ENCODE results near the gene PPP1R12A.

PPP1R12A gene

DNA sequence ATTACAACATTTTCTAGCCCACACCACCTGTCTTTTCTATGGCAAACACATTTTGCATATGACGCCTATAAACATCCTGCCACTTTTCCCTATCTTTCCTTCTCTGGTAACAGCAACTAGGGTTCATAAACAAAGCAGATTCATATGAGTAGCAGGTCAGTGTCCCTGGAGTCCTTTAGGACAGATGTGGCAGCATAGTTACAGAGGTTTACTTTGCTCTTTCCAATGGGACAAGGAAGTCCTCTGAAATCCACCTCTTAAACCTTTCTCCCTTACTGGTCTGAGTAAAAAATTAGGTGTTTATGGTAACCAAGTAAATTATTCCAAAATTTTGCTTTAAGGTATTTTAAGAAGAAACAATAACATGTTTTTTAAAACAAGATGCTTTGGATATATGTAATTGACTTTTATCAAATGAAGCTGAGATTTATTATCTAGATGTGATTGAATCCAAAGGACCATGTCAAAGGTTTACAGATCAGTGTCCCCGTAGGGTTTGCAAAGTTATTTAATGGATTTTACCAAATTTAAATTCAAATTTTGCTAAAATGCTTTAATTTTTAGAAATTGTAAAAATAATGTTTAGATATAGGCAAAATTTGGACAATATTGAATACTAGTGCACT is 164.9 kb downstream of the PPP1R12A start:
- DNase-seq (no peak), ATAC-seq (replicated peaks) (no peak)
- Mint-ChIP-seq H3K36me3 (peaks cover 4 to 16% of the 10 kb centered on the region in 2 donors), H3K27me3 (no peaks in the 10 kb centered on the region), H3K4me3 (no peak overlapping the region), H3K9me3 (no peaks in the 10 kb centered on the region), H3K27ac (no peak overlapping the region), H3K4me1 (no peaks in the 10 kb centered on the region)

DNA sequence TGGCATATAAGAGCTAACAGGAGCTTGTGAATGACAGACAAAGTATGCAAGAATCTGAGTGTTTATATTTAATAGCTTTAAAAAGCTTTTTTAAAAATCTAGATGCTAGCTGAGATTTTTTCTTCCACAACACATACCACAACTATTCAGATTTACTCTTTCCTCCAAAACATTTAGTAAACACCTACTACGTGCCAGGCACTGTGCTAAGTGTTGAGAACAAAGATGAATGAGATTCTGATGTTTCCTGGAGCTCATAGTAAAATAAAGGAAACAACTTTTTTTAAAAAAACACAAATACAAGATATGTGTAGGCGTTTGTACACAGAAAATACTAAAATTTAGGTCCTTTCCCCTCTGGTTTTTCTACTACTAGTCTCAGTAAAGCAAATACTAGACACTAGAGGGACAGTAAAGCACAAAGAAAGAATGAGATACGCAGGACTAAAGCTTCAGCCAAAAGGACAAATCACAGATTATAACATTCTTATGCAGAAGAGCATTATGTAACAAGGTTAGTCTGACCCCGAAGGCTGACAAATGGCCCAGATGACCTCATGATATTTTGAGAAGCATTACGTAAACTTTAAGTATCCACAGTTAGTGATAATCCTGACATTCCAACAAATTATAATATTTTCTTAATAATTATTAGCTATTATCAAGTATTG is 165.6 kb downstream of the PPP1R12A start:
- H3K36me3 Mint-ChIP-seq: peaks cover 3 to 16% of the 10 kb centered on the region in 2 donors
- no peaks in the 10 kb centered on the region for H3K9me3 Mint-ChIP-seq
- H3K4me1 Mint-ChIP-seq: no peaks in the 10 kb centered on the region
- H3K4me3 Mint-ChIP-seq: no peak overlapping the region
- no peak overlapping the region for H3K27ac Mint-ChIP-seq
- ATAC-seq (replicated peaks): no peak
- H3K27me3 Mint-ChIP-seq: no peaks in the 10 kb centered on the region
- DNase-seq: no peak

DNA sequence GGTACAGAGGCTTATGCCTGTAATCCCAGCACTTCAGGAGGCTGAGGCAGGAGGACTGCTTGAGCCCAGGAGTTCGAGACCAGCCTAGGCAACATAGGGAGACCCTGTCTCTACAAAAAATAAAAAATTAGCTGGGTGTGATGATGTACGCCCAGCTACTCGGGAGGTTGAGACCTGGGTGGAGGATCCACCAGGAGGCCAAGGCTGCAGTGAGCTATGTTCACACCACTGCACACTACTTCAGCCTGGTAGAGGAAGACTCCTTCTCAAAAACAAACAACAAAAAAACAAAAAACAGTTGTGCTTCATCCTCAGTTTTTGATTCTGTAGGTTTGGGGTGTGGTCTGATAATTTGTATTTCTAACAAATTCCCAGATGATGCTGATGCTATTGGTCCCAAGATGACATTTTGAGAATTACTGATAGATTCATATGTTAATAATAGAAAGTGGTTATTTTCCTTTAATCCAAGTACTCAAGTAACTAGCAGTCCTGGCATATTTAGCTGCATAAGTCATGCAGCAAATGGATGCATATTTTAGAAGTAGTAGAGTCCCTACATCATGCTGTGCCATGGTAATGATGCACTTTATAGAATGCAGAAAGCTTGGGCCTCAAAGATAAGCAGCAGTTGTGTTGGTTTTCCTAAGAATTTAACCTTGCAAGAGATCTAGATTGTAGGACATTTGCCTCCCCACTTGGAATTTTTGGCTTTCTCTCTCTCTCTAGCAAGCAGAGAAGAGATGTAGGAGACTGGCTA is 168.0 kb downstream of the PPP1R12A start:
- Mint-ChIP-seq H3K4me3 (no peak overlapping the region), H3K9me3 (no peaks in the 10 kb centered on the region), H3K4me1 (no peaks in the 10 kb centered on the region), H3K27ac (no peak overlapping the region), H3K36me3 (peaks cover 3 to 7% of the 10 kb centered on the region in 2 donors), H3K27me3 (no peaks in the 10 kb centered on the region)
- no peak for DNase-seq
- ATAC-seq (replicated peaks): no peak

DNA sequence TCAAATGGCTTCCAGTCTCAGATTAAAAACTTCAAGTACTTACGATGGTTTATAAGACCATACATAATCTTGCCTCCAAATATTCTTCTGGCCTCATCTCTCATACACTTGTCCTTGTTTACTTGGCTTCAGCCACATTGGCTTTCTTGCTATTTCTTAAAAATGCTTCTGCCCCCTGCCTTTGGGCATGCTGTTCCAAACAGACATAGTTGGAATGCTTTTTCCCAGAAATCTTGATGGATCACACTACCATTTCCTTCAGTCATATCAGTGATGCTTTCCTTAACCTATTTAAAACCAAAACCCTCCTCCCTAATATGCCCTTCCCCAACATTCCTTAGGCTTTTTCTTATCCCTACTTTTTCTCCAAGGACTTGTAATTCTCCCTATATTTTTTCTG is 169.7 kb downstream of the PPP1R12A start:
- Mint-ChIP-seq H3K4me1 (no peaks in the 10 kb centered on the region), H3K4me3 (no peak overlapping the region), H3K27me3 (no peaks in the 10 kb centered on the region), H3K36me3 (no peaks in the 10 kb centered on the region), H3K9me3 (no peaks in the 10 kb centered on the region), H3K27ac (no peak overlapping the region)
- ATAC-seq (replicated peaks) (no peak), DNase-seq (no peak)

DNA sequence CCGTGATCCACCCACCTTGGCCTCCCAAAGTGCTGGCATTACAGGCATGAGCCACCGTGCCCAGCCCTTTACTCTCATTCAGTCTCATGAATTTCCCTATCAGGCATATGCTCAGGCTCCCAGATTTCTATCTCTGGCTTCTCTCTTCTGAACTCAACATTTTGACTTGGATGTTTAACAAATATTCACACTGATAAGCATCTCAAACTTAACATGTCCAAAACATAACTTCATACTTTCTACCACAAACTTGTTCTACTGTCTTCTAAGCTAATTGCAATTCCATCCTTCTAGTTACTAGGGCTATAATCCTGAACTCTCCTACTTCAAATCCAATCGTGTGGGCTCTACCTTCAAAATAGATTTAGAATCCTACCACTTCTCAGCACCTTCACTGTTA is 170.3 kb downstream of the PPP1R12A start:
- Mint-ChIP-seq H3K9me3 (no peaks in the 10 kb centered on the region), H3K4me1 (no peaks in the 10 kb centered on the region), H3K27me3 (no peaks in the 10 kb centered on the region), H3K27ac (no peak overlapping the region), H3K4me3 (no peak overlapping the region), H3K36me3 (no peaks in the 10 kb centered on the region)
- ATAC-seq (replicated peaks): no peak
- DNase-seq: no peak

DNA sequence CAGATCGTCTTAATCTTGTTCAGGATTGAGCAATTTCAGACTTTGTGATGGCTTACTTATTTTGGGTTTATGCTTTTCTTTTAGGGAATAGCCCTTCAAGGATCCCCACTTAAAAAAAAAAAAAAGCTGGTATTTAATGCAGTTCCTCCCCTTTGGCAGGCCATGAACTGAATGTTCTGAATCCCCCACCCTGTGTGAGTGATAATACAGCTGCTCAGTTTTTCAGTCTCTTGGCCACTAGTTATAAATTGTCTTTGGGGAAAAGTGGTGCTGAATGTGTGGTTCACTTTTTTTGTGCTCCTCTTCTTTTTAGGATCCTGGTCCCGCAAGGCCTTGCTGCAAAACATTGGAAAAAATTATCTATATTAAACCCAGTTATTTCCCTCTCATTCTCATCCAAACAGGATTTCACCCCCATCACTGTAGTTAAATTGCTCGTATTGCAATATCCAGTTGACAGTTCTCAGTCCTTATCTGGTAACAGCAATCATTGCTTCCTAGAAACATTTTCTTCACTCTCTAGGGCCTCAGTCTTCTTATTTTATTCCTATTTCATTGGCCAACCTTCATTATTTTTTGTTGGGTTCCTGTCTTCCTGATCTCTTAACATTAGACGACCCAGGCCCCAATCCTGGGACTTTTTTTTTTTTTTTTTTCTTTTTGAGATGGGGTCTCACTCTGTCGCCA is 171.0 kb downstream of the PPP1R12A start:
- H3K36me3 Mint-ChIP-seq: no peaks in the 10 kb centered on the region
- no peak for DNase-seq
- H3K4me3 Mint-ChIP-seq: no peak overlapping the region
- H3K27ac Mint-ChIP-seq: no peak overlapping the region
- no peak for ATAC-seq (replicated peaks)
- no peaks in the 10 kb centered on the region for H3K9me3 Mint-ChIP-seq
- H3K27me3 Mint-ChIP-seq: no peaks in the 10 kb centered on the region
- no peaks in the 10 kb centered on the region for H3K4me1 Mint-ChIP-seq

DNA sequence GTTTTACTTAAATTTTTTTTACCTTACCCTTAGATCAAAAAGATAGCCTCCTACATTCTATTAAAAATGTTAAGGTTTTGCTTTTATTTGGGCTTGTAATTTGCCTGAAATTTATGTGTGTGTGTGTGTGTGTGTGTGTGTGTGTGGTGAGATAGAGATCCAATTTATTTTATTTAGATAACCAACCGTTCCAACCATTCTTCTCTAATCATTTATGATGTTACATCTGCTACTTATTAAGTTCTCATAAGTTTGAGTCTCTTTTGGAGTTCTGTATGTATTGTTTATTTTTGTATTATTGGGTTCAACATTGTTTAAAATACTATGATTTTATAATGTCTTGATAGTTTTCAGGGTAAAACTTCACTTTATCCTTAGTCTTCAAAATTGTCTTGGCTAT is 173.6 kb downstream of the PPP1R12A start:
- Mint-ChIP-seq H3K9me3 (peaks cover 4 to 5% of the 10 kb centered on the region in 2 donors), H3K4me1 (no peaks in the 10 kb centered on the region), H3K36me3 (peaks cover 0 to 3% of the 10 kb centered on the region in 2 donors), H3K27ac (no peak overlapping the region), H3K4me3 (no peak overlapping the region), H3K27me3 (no peaks in the 10 kb centered on the region)
- ATAC-seq (replicated peaks) (no peak), DNase-seq (no peak)

DNA sequence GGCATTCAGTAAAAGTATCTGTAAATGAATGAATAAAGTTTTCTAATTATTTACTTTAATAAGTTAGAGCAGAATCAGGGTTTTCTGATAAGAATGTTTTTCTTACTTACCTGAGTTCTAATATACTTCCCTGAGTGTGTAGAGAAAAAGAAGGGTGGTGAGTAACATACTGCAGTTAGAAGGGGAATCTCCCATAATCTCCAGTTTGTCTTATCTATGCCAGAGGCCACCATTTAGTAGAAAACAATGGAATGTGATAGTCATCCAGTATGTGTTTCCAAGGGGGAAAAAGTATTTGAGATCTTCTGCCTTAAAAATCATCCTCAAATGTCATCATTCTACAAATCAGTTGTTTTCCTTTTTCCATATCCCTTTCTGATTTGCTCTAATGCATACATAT is 187.6 kb downstream of the PPP1R12A start:
- H3K36me3 Mint-ChIP-seq: no peaks in the 10 kb centered on the region
- H3K27me3 Mint-ChIP-seq: peaks cover 0 to 11% of the 10 kb centered on the region in 2 donors
- no peak overlapping the region for H3K4me3 Mint-ChIP-seq
- ATAC-seq (replicated peaks) (no peak), DNase-seq (no peak)
- H3K4me1 Mint-ChIP-seq: no peaks in the 10 kb centered on the region
- peaks cover 0 to 4% of the 10 kb centered on the region in 2 donors for H3K9me3 Mint-ChIP-seq
- no peak overlapping the region for H3K27ac Mint-ChIP-seq

DNA sequence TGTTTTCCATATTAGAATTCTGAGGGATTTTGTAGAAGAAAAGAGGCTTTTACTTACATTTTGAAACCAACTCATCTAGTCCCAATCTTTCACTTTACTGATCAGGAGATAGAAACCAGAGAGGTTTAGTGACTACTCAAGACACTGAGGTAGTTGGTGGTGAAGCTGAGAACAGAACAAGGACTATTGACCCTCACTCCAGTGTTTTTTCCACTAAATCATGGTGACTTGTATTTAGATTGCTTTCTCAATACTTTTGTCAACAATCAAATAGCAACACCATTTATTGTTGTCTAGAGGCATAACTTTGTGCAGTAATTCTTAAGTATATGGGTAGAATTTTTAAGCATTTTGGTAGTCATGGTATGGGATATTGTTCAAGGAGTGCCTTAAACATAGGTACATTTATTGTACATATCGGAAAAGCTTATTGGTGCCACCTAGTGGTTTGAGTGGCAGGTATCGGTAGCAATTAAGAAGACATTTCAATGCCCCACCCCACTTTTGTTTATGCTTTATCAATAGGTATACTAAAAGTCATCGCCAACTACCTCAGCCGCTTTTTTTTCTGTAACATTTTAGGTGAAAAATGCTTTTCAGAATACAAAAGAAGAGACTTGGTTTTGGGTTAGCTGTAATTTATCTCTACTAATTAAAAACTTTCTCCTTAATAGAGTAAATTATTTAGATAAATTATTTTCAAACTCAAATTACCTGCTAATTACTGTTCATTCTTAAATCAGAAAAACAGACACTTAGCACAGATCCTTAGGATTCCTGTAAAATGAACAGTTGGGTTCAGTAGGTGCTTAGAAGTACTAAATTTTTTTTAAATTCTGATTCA is 196.8 kb downstream of the PPP1R12A start:
- peak; percentile 65 to 66 for ATAC-seq (replicated peaks)
- Mint-ChIP-seq H3K4me1 (no peaks in the 10 kb centered on the region), H3K9me3 (no peaks in the 10 kb centered on the region), H3K36me3 (no peaks in the 10 kb centered on the region), H3K4me3 (no peak overlapping the region), H3K27ac (no peak overlapping the region), H3K27me3 (peaks cover 0 to 5% of the 10 kb centered on the region in 2 donors)
- peak; percentile 5 for DNase-seq

DNA sequence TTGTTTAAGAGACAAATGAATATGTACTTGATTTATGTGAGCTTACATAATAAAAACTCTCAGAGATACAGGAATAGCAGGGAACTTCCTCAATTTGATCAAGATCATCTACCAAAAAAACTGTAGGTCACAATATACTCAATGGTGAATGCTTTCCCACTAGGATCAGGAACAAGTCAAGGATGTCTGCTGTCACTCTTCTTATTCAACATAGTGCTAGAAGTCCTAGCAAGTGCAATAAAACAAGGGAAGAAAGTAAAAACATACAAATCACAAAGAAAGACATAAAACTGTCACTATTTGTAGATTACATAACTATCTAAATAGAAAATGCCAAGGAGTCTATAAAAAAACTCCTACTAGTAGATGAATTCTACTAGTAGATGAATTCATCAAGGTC is 202.3 kb downstream of the PPP1R12A start:
- H3K9me3 Mint-ChIP-seq: no peaks in the 10 kb centered on the region
- peaks cover 0 to 4% of the 10 kb centered on the region in 2 donors for H3K27me3 Mint-ChIP-seq
- no peaks in the 10 kb centered on the region for H3K36me3 Mint-ChIP-seq
- H3K4me1 Mint-ChIP-seq: no peaks in the 10 kb centered on the region
- no peak overlapping the region for H3K27ac Mint-ChIP-seq
- no peak for DNase-seq
- H3K4me3 Mint-ChIP-seq: no peak overlapping the region
- ATAC-seq (replicated peaks): no peak

DNA sequence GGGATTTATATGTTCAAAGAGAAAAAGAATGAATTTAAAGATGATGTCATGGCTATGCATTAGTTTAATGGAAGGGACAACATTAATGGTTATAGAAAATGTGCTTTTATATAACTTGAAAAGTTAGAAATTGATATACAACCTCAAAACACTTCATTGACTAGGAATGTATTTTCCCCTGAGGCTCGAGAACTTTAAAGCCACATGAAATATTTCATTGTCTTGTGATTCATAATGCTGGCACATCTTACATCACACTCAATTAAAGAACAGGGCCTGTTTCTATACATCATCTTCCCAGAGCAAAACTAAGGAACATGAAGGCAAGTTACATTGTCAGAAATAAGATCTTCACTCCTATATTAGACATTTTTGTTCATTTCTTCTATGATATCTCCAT is 208.9 kb downstream of the PPP1R12A start:
- Mint-ChIP-seq H3K27me3 (peaks cover 0 to 8% of the 10 kb centered on the region in 2 donors), H3K27ac (no peak overlapping the region), H3K4me3 (no peak overlapping the region), H3K9me3 (no peaks in the 10 kb centered on the region), H3K36me3 (no peaks in the 10 kb centered on the region), H3K4me1 (no peaks in the 10 kb centered on the region)
- no peak for ATAC-seq (replicated peaks)
- DNase-seq: no peak
